Measurements from ENCODE around the gene PAK1.

Gene PAK1

GRCh38 chr11:77431813-77432212 lies 42.1 kb downstream of the PAK1 start:
- FAIRE-seq: no peak

- FAIRE-seq: no peak
Measured at GRCh38 chr11:77428598-77428997, 45.3 kb downstream of the PAK1 start.

DNA sequence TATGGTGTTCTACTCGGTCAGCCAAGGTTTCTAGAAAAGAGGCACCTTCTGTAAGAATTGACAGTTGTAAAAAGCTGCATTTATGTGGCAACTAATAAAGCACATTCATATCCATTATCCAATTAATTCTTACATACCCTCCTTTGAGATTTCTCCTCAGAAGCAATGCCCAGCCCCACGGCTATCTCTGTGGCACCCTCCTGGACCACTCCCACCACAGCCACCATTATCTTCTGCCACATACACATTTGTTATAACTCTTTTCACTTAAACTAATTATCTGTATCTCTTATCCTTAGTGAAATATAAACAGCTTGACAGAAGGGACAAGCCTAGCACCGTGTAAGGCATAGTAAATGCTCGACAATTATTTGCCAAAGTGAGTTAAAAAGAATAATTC lies 48.5 kb downstream of the PAK1 start:
- no peak for FAIRE-seq

DNA sequence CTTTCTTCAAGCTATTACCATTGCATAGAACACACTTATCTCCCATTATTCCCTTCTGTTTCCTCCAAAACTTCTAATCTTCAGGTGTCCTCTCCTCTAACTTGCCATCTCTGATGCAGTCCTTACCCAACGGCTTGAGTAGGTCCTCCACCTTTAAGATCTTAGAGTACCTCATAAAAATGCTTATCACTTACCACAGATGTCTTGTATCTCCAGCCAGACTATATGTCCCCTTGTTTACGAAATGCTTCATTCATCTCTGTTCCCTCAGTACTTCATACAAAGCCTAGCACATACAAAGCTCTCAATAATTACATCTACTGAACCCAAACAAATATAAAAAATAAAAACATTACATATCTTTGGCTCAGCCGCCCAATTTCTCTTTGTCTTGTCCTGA lies 49.2 kb downstream of the PAK1 start:
- FAIRE-seq: no peak

GRCh38 chr11:77423624-77424023 lies 50.3 kb downstream of the PAK1 start:
- no peak for FAIRE-seq

DNA sequence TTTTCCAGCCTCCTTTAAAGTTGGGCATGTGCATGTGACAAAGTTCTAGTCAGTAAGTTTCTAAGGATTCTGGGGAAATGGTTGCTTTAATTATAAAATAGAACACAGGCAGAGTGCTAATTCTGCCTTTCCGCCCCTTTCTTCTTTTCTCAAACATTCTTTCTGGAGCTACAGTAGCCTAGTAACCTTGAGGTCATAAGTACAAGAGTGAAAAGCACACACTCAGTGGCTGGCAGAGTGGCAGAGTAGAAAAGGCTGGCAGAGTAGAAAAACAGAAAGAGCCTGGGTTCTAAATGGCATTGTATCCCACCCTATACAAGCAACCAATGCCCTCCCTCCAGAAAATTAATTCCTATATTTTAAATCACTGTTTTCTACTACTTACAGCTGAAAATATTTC lies 51.2 kb downstream of the PAK1 start:
- FAIRE-seq: no peak

DNA sequence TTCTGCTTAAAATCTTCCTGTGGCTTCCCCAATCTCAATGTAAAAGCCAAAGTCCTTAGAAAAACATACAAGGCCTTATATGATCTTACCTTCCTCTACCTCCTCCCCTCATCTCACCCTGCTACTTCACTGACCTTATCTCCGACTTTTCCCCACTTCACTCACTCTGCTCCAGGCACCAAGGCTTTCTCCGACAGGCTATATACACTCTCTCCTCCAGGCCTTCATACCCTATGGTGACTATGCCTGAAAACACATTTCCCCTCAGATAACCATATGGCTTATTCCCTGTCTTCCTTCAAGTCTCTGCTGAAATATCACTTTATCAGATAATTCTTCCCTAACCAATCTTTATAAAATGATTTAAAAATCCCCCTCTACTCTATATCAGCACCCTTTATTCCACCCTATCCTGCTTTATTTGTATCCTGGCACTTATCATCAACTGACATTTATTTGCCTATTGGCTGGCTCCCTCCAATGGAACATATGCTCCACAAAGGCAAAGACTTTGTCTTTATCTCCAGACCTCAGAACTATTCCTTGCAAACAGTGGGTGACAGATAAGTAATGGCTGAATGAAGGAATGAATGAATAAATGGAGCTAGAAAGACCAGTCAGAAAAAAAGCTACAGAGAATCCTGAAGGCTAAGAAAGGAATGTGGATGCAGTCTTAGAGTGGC lies 52.7 kb downstream of the PAK1 start:
- no peak for FAIRE-seq

DNA sequence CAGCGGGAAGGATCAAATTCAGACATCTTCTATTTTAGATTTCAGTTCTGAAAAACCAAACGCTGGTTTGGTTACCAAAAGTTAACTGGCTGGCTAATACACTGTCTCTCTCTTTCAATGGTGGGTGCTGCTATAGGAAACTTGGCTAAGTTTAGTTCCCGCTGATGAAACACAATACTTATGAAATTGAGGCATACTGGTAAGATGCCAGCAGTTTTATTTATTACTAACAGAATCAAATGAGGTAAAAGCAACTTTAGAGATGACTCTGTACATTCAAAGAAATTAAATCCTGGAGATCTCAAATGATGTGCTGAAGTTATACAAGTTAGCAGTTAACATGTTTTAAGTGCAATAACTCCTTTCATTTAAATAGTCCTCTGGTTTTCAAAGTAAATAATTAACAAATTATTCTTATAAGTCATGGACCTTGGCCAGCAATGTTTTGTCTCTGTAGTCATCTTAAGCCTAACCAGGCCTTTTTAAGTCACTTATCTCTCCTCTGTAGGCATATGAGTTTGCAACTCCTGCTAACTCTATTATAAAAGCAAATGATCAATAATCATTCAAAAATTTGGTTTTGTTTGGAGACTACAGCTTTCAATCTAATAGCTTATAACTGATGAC lies 54.8 kb downstream of the PAK1 start:
- FAIRE-seq: no peak

DNA sequence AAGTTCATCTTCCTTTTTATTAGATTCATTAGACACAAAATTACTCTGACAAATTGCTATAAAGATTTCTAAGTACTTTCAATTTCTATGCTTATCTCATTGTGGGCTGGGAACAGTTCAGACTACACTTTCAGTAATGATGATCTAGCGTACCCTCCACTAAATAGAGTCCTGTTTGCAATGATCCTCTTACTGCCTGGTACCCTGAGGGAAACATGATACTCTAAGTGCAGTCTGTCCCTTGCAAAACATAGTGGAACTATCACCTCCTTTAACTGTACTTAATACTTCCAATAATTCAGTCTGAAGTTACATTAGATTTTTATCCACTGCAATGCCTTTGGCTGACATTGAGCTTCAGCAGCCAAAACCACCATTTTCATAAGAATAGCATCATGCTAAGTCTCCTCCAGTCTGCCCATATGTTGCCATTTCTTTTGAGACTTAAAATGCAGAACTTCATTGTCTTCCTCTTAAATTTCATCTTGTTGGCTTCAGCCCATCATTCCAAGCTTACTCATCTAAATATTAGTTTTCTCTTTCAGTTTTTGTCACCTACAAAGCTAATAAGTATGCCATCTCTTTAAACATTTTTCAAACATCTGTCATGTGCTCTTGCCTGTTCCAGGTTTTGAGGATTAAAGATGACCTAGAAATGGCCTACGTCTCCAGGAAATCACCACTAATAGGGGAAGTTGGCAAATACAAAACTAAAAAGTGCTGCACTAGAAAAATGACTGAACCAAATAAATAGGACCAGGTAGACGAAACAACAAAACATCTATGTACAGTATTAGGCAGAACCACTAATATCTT lies 55.5 kb downstream of the PAK1 start:
- FAIRE-seq: no peak

- FAIRE-seq: no peak
Measured at GRCh38 chr11:77416357-77416756, 57.5 kb downstream of the PAK1 start.

DNA sequence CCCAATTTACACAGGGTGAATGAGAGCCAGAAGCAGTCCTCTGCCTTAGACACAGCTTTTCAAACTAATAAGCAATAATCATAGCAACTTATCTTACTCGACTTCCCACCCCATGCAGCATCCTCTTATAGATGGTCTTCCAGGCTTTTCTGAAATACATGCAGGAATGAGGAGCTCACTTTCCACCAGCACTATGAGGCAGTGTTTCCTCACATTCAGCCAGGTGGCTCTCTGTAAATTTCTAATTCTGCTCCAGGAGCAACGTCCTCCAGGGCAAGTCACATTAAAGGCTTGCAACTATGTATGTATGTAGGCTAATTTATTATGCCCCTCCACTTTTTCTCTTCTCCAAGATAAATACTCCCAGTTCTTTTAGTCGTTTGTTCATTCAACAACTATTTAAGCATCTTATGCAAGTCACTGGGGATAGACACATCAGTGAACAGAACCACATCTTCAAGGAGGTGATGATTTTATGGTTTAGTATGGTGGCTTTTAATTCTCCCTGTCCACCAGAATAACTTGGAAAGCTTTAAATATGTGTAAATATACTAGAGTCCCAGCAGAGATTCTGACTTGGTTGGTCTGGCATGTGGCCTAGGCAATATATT lies 59.9 kb downstream of the PAK1 start:
- FAIRE-seq: no peak

- FAIRE-seq: no peak
Measured at GRCh38 chr11:77412814-77413213, 61.1 kb downstream of the PAK1 start.

DNA sequence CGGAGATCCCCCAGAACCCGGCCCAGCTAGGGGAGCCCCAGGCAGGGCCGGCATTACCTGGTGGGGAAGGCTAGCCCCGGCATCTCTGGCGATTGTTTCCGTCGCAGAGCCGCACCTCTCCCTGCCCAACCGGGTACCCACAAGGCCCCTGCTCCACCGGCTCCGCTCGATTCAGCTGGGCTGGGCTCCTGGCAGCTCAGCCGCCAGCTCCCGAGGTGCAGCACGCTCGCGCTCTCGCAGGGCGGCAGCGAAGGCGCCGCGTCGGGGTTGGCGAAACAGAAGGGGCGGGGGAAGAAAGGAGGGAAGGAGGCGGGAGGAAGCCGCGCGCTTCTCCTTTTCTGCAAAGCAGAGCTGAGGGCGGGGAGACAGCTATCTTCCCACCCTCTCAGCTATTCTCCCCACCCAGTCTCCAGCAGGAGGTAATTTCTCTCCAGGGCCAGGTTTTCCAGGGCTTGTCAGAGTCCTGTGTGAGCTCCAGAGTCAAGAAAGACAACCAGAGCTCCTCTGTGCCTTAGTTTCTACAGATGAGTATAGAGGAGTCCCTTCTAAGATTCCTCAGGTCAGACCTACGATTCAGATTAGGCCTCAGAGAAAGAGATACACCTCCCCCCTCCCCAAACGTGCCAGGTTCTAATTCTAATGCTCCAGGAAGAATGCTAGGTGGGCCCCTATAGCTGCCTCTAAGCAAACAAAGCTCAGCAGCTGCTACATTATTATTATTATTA lies 62.0 kb downstream of the PAK1 start:
- no peak for FAIRE-seq

DNA sequence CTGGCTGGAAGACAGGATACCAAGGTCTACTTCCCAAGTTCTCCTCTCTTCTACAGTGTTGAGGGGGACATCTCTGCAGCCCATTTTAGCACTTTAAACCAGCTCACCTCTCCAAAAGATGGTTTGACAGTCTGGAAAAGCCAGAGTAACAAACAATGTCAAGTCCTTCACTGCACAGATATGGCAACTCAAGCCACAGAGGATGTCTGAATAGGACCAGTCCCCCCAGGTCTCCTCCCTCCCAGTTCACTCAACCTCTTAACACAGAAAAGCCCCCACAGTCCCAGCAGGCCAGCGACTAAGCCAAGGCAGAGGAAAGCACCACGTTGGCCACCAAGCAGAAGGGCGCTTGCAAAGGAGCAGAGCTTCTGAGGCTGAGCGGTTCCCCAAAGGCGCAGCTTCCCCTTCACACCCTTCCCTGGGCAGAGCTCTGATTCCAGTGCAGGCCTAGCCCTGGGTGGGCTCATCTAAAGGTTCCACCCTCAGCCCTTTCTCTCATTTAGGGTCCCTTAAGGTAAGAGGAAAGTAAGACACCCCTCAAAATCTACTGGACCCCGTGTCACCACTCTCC lies 62.7 kb downstream of the PAK1 start:
- FAIRE-seq: no peak

GRCh38 chr11:77410076-77410827 lies 63.6 kb downstream of the PAK1 start:
- no peak for FAIRE-seq

DNA sequence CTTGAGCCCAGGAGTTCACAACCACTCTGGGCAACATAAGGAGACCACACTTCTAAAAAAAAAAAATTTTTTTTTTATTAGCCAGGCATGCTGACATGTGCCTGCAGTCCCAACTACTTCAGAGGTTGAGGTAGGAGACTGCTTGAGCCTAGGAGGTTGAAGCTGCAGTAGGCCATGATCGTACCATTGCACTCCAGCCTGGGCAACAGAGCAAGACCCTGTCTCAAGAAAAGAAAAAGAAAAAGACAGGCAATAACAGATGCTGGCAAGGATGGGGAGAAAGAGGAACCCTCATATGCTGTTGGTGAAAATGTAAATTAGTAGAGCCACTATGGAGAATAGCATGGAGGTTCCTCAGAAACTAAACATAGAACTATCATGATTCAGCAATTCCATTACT lies 64.8 kb downstream of the PAK1 start:
- FAIRE-seq: no peak

- FAIRE-seq: no peak
Measured at GRCh38 chr11:77407613-77408012, 66.3 kb downstream of the PAK1 start.

GRCh38 chr11:77406396-77406795 lies 67.5 kb downstream of the PAK1 start:
- FAIRE-seq: no peak

DNA sequence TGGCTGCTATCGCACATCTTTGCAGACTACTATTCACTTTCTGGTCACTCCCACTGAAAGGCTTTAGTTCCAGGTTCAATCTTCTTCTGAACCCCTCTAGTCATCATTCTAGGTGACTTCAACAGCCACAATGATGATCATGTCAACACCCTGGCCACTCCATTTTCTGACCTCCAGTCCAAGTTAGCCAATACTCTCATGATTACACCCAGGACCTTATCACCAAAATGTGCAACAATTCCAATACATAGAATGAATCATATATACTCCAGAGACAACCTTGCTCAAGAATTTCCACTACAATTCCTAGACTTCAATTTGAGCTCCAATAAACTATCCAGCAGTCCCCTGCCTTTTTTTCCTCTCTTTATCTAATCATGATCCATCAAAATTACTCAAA lies 70.7 kb downstream of the PAK1 start:
- FAIRE-seq: no peak

DNA sequence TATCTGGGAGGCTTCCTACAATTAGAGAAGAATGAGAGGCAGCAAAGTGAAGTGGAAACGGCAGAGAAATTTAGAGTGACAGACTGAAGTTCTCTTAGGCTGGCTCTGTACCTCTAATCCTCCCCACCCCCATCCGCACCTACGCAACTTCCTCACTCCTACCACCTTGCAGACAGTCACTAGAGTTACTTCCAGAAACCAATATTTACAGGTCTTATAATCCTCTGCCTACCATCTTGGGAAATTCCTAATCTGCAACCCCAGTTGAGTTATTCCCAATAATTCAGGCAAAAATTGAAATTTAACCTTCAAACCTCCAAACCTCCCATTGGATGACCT lies 71.7 kb downstream of the PAK1 start:
- no peak for FAIRE-seq

- FAIRE-seq: no peak
Measured at GRCh38 chr11:77401486-77402217, 72.2 kb downstream of the PAK1 start.

Data from islet of Langerhans (tissue), 1 donor.